ENCODE results near the gene UGT1A8.

- no peak for TF ChIP-seq CTCF (IDR thresholded peaks at IDR 0.05)
- no peak for TF ChIP-seq EZH2 (IDR thresholded peaks at IDR 0.05; ENCODE audit: borderline replicate concordance, insufficient read depth, low read depth, low read length, poor library complexity, severe bottlenecking)
These were observed 174.5 kb downstream of the UGT1A8 start for GRCh38 chr2:233791883-233792329.

Measured in B cell (primary cell).